BJ (cell line): ENCODE results near the gene CDS1. TPM values are rescaled to one million over a fixed set of nuclear protein-coding genes. Genes with fewer than 3 reads are reported as not detected.
"Not testable (repeated sequence)": the region's sequence is repeated elsewhere in the genome, so short reads cannot be mapped to it uniquely, and the experiment has no call there.

Source experiments
- CTCF ChIA-PET: fragments of 350-600 bp; formaldehyde crosslinking; extraction: SDS; loops from one replicate; lab custom pipeline; 2021; ENCODE audit warnings: antibody characterized with exemption, inconsistent platforms; lab: Yijun Ruan, JAX
- POLR2A ChIA-PET: fragments of 300-600 bp; sonication (Branson Sonifier 250); formaldehyde crosslinking; extraction: SDS; loops from one replicate; lab custom pipeline; 2021; ENCODE audit warnings: antibody characterized with exemption; lab: Charles Lee
- DNase-seq: peaks from one replicate; pipeline ENCODE4 v3.0.0-alpha.2; 2011; ENCODE audit warnings: low read depth
- H3K27me3 ChIP-seq: 2 replicates; pipeline ENCODE4 v1.6.0; 2011; ENCODE audit warnings: low read length; ENCODE audit not compliant: control insufficient read depth, insufficient read depth
- H3K36me3 ChIP-seq: 2 replicates; pipeline ENCODE4 v1.5.1; 2011; ENCODE audit warnings: low read length; ENCODE audit not compliant: control insufficient read depth, insufficient read depth
- H3K4me3 ChIP-seq: 2 replicates; pipeline ENCODE4 v1.5.1; 2011; ENCODE audit warnings: low read depth, mild to moderate bottlenecking, control low read depth, low read length
- CTCF ChIP-seq: IDR thresholded peaks from 2 replicates; pipeline ENCODE4 v1.5.1; 2011; ENCODE audit warnings: low read depth, mild to moderate bottlenecking, control low read depth, inconsistent platforms, low read length, moderate library complexity; ENCODE audit not compliant: insufficient read depth
- polyA plus RNA-seq: library from polyadenylated mRNA; depleted of rRNA; stranded (reverse); fragments of >200 nt; gene quantifications from 2 replicates; pipeline ENCODE4 v1.2.3, GENCODE V29; 2011

CDS1 gene
- polyA plus RNA-seq, 1 experiment = 0.01 TPM

GRCh38 chr4:84661191-84661939, 78.4 kb downstream of the CDS1 start:
- Histone ChIP-seq H3K4me3 (no peak overlapping the region), H3K27me3 (no peaks in the 10 kb centered on the region), H3K36me3 (no peaks in the 10 kb centered on the region)
- no peak for DNase-seq
- TF ChIP-seq CTCF = no peak
- POLR2A ChIA-PET = no interaction called here
- CTCF ChIA-PET = no interaction called here

GRCh38 chr4:84664767-84665166, 81.8 kb downstream of the CDS1 start:
- H3K27me3 ChIP-seq, H3K4me3 ChIP-seq, POLR2A ChIA-PET, H3K36me3 ChIP-seq, DNase-seq, CTCF ChIA-PET: not testable (repeated sequence)

GRCh38 chr4:84666439-84666838, 83.5 kb downstream of the CDS1 start:
- ChIA-PET POLR2A (no interaction called here), CTCF (no interaction called here)
- no peak for DNase-seq
- no peak overlapping the region for H3K4me3 ChIP-seq
- H3K27me3 ChIP-seq = no peaks in the 10 kb centered on the region
- peaks cover 6% of the 10 kb centered on the region for H3K36me3 ChIP-seq
- TF ChIP-seq CTCF = no peak

GRCh38 chr4:84669201-84669600, 86.3 kb downstream of the CDS1 start:
- POLR2A ChIA-PET = no interaction called here
- no peak for DNase-seq
- Histone ChIP-seq H3K36me3 (peaks cover 6% of the 10 kb centered on the region), H3K27me3 (no peaks in the 10 kb centered on the region), H3K4me3 (no peak overlapping the region)
- no peak for TF ChIP-seq CTCF
- CTCF ChIA-PET = no interaction called here

- Histone ChIP-seq H3K4me3 (no peak overlapping the region), H3K27me3 (no peaks in the 10 kb centered on the region), H3K36me3 (peaks cover 9% of the 10 kb centered on the region)
- ChIA-PET CTCF (no interaction called here), POLR2A (no interaction called here)
- TF ChIP-seq CTCF = no peak
- no peak for DNase-seq
Observed at GRCh38 chr4:84672177-84672576, 89.2 kb downstream of the CDS1 start.
